K562 (cell line): ENCODE data around the gene ZMIZ1. TPM values are rescaled to one million over a fixed set of nuclear protein-coding genes. Genes with fewer than 3 reads are reported as not detected.
A peak's percentile ranks its signal among the peaks of the same experiment; 100 is the strongest.

ENCODE experiments used
- ATAC-seq: fragments of 200-7000 bp; cut with Tn5 transposase; 3 replicates; pipeline ENCODE4 v1.9.1; 2020; ENCODE audit warnings: moderate library complexity
- BruUV-seq: library from RNA; stranded (reverse); fragments of 400-500 nt; replicated peaks from 2 replicates; lab custom pipeline; 2021; lab: Mats Ljungman, UMichigan
- CTCF ChIA-PET: fragments of 300-600 bp; formaldehyde crosslinking; extraction: SDS; loops from one replicate; lab custom pipeline; 2021; ENCODE audit warnings: low intra/inter-chr PET ratio; lab: Yijun Ruan, JAX
- POLR2A ChIA-PET: fragments of 300-600, 350-650 bp; sonication (Branson Sonifier 250); formaldehyde crosslinking; extraction: SDS; loops from one replicate; lab custom pipeline; 2021; ENCODE audit warnings: antibody characterized with exemption, inconsistent platforms; lab: Yijun Ruan, JAX
- DNase-seq, 4 experiments: peaks; one replicate each; pipeline versions ENCODE4 v3.0.0 to v3.0.0-alpha.2; 2011 to 2018; ENCODE audit warnings: low spot score in 3 of 4, mixed read lengths in 3 of 4; ENCODE audit errors: extremely low read depth in 1 of 4
- FAIRE-seq: peaks from 2 replicates; lab custom pipeline; 2011; peaks lifted over from hg19 to GRCh38; lab: Jason Lieb, UNC
- H2AFZ ChIP-seq: 2 replicates; pipeline ENCODE4 v1.6.0; 2011; ENCODE audit warnings: low read depth, low read length, control low read depth, inconsistent platforms
- H3K27ac ChIP-seq: fragments of 200-600 bp; 3 replicates; pipeline ENCODE4 v1.8.0; 2011; ENCODE audit warnings: low read depth, mild to moderate bottlenecking, control low read depth, inconsistent platforms, low read length, moderate library complexity, mixed read lengths; ENCODE audit errors: extremely low read depth
- H3K27me3 ChIP-seq, 2 experiments: fragments of 300-600 bp in 1 of 2; 2 replicates in 1 of 2; 3 replicates in 1 of 2; pipeline versions ENCODE4 v1.6.0 to v1.8.0; 2011; ENCODE audit warnings: inconsistent platforms in 2 of 2, low read length in 2 of 2, mild to moderate bottlenecking in 1 of 2, mixed read lengths in 1 of 2, moderate library complexity in 1 of 2; ENCODE audit not compliant: control insufficient read depth in 2 of 2, insufficient read depth in 2 of 2
- H3K36me3 ChIP-seq: fragments of 300-600 bp; 3 replicates; pipeline ENCODE4 v1.8.0; 2011; ENCODE audit warnings: mild to moderate bottlenecking, low read length, inconsistent platforms; ENCODE audit not compliant: control insufficient read depth, insufficient read depth
- H3K4me1 ChIP-seq, 2 experiments: fragments of 200-600 bp in 1 of 2; replicated peaks in 1 of 2; 2 replicates in 1 of 2; 3 replicates in 1 of 2; pipeline versions ENCODE4 v1.5.1 to v1.8.0; 2011; ENCODE audit warnings: inconsistent platforms in 2 of 2, low read length in 2 of 2, mild to moderate bottlenecking in 1 of 2, mixed read lengths in 1 of 2, moderate library complexity in 1 of 2; ENCODE audit not compliant: control insufficient read depth in 2 of 2, insufficient read depth in 2 of 2
- H3K4me2 ChIP-seq: 2 replicates; pipeline ENCODE4 v1.6.1; 2011; ENCODE audit warnings: low read length, control low read depth, inconsistent platforms, mixed read lengths; ENCODE audit not compliant: insufficient read depth
- H3K4me3 ChIP-seq: fragments of 200-600 bp; sonication (generic), shearing (Covaris generic); 2 replicates; pipeline ENCODE4 v1.5.1; 2016; ENCODE audit warnings: control low read depth, inconsistent platforms
- H3K79me2 ChIP-seq: fragments of 200-600 bp; 3 replicates; pipeline ENCODE4 v1.8.0; 2011; ENCODE audit warnings: low read length, inconsistent platforms; ENCODE audit not compliant: control insufficient read depth, insufficient read depth
- H3K9ac ChIP-seq, 2 experiments: 2 replicates each; pipeline versions ENCODE4 v1.6.0 to v1.6.1; 2011; ENCODE audit warnings: low read depth in 2 of 2, low read length in 2 of 2, control low read depth in 1 of 2, inconsistent platforms in 1 of 2, mild to moderate bottlenecking in 1 of 2, mixed read lengths in 1 of 2; ENCODE audit not compliant: insufficient read depth in 1 of 2
- H3K9me1 ChIP-seq: one replicate; pipeline ENCODE4 v1.6.0; 2011; ENCODE audit warnings: inconsistent platforms, mild to moderate bottlenecking, low read length, moderate library complexity; ENCODE audit not compliant: control insufficient read depth, insufficient read depth
- H3K9me3 ChIP-seq: replicated peaks from 2 replicates; pipeline ENCODE4 v1.5.1; 2011; ENCODE audit warnings: low read depth, low read length, inconsistent platforms; ENCODE audit not compliant: control insufficient read depth, insufficient read depth
- H4K20me1 ChIP-seq: replicated peaks from 2 replicates; pipeline ENCODE4 v1.6.1; 2011; ENCODE audit warnings: low read length, inconsistent platforms, mixed read lengths; ENCODE audit not compliant: control insufficient read depth, insufficient read depth
- ESRRA ChIP-seq: fragments of 450-650 bp; IDR thresholded peaks from 2 replicates; pipeline ENCODE4 v1.6.1; 2014; ENCODE audit warnings: low read depth, mild to moderate bottlenecking, moderate library complexity, borderline replicate concordance
- ZNF586 ChIP-seq: fragments of 450-650 bp; formaldehyde crosslinking; conservative IDR thresholded peaks from 2 replicates; pipeline ENCODE4 v1.4.0; 2020; ENCODE audit warnings: mild to moderate bottlenecking, moderate library complexity
- WGBS: fragments of 100-300 bp; shearing (Covaris generic); methylation state at CpG from one replicate; pipeline ENCODE4 v1.1.6; 2016; ENCODE audit warnings: low coverage, mixed read lengths; ENCODE audit not compliant: insufficient coverage; ENCODE audit errors: missing lambda C conversion rate; 5-methylcytosine and 5-hydroxymethylcytosine counted together
- in situ Hi-C: fragments of 300-500 bp; cut with MboI; formaldehyde crosslinking; loops from 4 replicates; pipeline ENCODE4 v1.15.0; 2018; ENCODE audit warnings: inconsistent platforms, mixed read lengths
- intact Hi-C: fragments of 100-400 bp; cut with micrococcal nuclease; formaldehyde crosslinking; loops from 2 replicates; pipeline ENCODE4 v1.14.2; 2022
- polyA plus RNA-seq, 8 experiments: library from polyadenylated mRNA; depleted of rRNA in 4 of 8; stranded (reverse) in 5 of 8; unstranded in 3 of 8; fragments of >200 nt; fragmentation: Nextera tagmentation in 2 of 8; fragmentation: Illumina TruSeq in 1 of 8; extraction: Ambion mirVana in 2 of 8; extraction: Trizol in 1 of 8; gene quantifications; 2 replicates each; pipeline versions ENCODE4 v1.2.1 to v1.2.3, GENCODE V29; 2011 to 2014; ENCODE audit warnings: inconsistent platforms in 1 of 8, missing spikeins in 1 of 8
- total RNA-seq, 7 experiments: library from RNA; depleted of rRNA in 6 of 7; stranded (reverse); fragments of >200 nt in 6 of 7; fragmentation: Illumina TruSeq in 2 of 7; extraction: Trizol in 2 of 7; gene quantifications; 2 replicates each; pipeline versions ENCODE4 v1.2.1 to v1.2.3, GENCODE V29; 2011 to 2021; ENCODE audit warnings: low replicate concordance in 1 of 7
- TF ChIP-seq, protein P1 (sequence below): fragments of 250-450 bp; sonication (Bioruptor Pico); IDR thresholded peaks from 2 replicates; pipeline ENCODE4 v1.8.0; 2022; ENCODE audit warnings: moderate library complexity, mild to moderate bottlenecking, inconsistent platforms

The ZMIZ1 gene
- total and polyA plus RNA-seq, 9 of the 15 experiments (the other 6 are each of a cell fraction or from before 2014, with no cell fraction given) = 1.0 to 37.3 (median 4.3) TPM

DNA sequence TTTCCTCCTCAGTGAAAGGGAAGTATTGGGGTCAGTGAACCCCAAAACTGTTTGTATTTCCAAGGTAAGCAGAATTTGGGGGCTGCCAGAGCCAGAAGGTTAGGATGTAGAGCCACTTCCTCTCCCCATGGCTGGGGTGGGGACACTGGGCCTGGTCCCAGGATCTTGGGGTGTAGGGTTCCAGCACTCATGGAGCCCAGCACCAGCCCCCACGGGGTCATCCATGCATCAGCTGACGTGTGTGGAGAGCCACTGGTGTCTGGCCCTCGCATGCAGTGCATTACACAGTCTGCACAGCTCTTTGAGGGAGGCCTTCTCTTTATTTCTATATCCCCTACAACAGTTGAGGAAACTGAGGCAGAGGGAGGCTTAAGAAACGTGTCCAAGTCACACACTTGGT is 91.4 kb downstream of the ZMIZ1 start (continued):
- TF ChIP-seq, protein P1, sequence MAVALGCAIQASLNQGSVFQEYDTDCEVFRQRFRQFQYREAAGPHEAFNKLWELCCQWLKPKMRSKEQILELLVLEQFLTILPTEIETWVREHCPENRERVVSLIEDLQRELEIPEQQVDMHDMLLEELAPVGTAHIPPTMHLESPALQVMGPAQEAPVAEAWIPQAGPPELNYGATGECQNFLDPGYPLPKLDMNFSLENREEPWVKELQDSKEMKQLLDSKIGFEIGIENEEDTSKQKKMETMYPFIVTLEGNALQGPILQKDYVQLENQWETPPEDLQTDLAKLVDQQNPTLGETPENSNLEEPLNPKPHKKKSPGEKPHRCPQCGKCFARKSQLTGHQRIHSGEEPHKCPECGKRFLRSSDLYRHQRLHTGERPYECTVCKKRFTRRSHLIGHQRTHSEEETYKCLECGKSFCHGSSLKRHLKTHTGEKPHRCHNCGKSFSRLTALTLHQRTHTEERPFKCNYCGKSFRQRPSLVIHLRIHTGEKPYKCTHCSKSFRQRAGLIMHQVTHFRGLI (CRISPR knock-in tag) = no peak

DNA sequence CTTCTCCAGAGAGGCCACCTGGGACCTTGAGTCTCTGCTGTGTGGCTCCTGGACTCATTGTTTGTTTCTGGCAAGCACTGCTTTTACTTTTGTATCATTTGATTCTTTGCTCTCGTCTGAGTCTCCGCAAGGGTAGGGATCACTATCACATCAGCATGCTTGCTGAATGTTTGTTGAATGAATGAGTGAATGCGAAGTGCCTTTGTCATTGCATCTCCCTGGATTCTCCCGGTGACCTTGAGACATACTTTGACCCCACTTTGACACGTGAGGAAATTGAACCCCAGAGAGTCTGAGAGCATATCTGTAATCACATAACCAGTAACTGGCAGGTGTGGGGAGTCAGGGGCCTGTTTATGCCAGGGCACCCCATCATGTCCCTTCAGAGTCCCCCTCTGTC is 92.8 kb downstream of the ZMIZ1 start:
- intact Hi-C loops (no loop called here), in situ Hi-C loops (no loop called here)
- WGBS = 56% methylated on average over 5 of the region's 5 CpGs
- no peak overlapping the region for H2AFZ ChIP-seq
- no peak overlapping the region for H3K4me3 ChIP-seq
- H3K9me3 ChIP-seq = no peaks in the 10 kb centered on the region
- CTCF ChIA-PET = no interaction called here
- DNase-seq (no peak), FAIRE-seq (no peak), ATAC-seq (no peak)
- TF ChIP-seq ZNF586 (no peak), ESRRA (peak; percentile 51; the same call in 1 of the 2 replicates)
- no peak overlapping the region for H3K9ac ChIP-seq
- no peaks in the 10 kb centered on the region for H3K9me1 ChIP-seq
- H3K27me3 ChIP-seq = no peaks in the 10 kb centered on the region
- H3K4me1 ChIP-seq = peaks cover 24 to 77% of the 10 kb centered on the region in 2 experiments
- H3K4me2 ChIP-seq = no peak overlapping the region
- BruUV-seq = no TSS peak
- 0 out of 2 replicates have a peak, but pooled peaks cover 20% of the 10 kb centered on the region for H4K20me1 ChIP-seq
- peaks cover 15% of the 10 kb centered on the region; the same call in 2 of the 3 replicates for H3K36me3 ChIP-seq
- POLR2A ChIA-PET = no interaction called here
- H3K27ac ChIP-seq = no peak overlapping the region
- H3K79me2 ChIP-seq = peaks cover 5% of the 10 kb centered on the region; the same call in 1 of the 3 replicates
